ENCODE results near the gene FRY.
A peak's percentile ranks its signal among the peaks of the same experiment; 100 is the strongest.

Gene FRY

GRCh38 chr13:32284927-32285632 lies 253.5 kb downstream of the FRY start:
- no peak for TF ChIP-seq CTCF (IDR thresholded peaks at IDR 0.05; ENCODE audit: low read depth, low read length, missing control alignments)
- peak overlapping the region; percentile 67 for H3K27ac ChIP-seq
- in situ Hi-C loops (cut with HindIII; ENCODE audit: low pct_ligation_motif_present, low sequenced_read_pairs): no loop called here
- peak; percentile 80 for DNase-seq
- H3K36me3 ChIP-seq (replicated peaks): no peaks in the 10 kb centered on the region
- no peak overlapping the region for H3K4me3 ChIP-seq (ENCODE audit: low read depth, low read length)
- no peaks in the 10 kb centered on the region for H3K27me3 ChIP-seq (replicated peaks)

GRCh38 chr13:32285633-32285965 lies 254.0 kb downstream of the FRY start:
- H3K27me3 ChIP-seq (replicated peaks): no peaks in the 10 kb centered on the region
- peak; percentile 9 for DNase-seq
- no peak overlapping the region for H3K4me3 ChIP-seq (ENCODE audit: low read depth, low read length)
- in situ Hi-C loops (cut with HindIII; ENCODE audit: low pct_ligation_motif_present, low sequenced_read_pairs): no loop called here
- peak overlapping the region; percentile 67 for H3K27ac ChIP-seq
- H3K36me3 ChIP-seq (replicated peaks): no peaks in the 10 kb centered on the region
- no peak for TF ChIP-seq CTCF (IDR thresholded peaks at IDR 0.05; ENCODE audit: low read depth, low read length, missing control alignments)

GRCh38 chr13:32297206-32297605 lies 265.6 kb downstream of the FRY start:
- no peak for TF ChIP-seq CTCF (IDR thresholded peaks at IDR 0.05; ENCODE audit: low read depth, low read length, missing control alignments)
- in situ Hi-C loops (cut with HindIII; ENCODE audit: low pct_ligation_motif_present, low sequenced_read_pairs): no loop called here
- DNase-seq: no peak
- Histone ChIP-seq H3K36me3 (replicated peaks) (no peaks in the 10 kb centered on the region), H3K4me3 (ENCODE audit: low read depth, low read length) (no peak overlapping the region), H3K27ac (no peak overlapping the region), H3K27me3 (replicated peaks) (no peaks in the 10 kb centered on the region)

GRCh38 chr13:32298695-32299094 lies 267.1 kb downstream of the FRY start:
- Histone ChIP-seq H3K4me3 (ENCODE audit: low read depth, low read length) (no peak overlapping the region), H3K27me3 (replicated peaks) (no peaks in the 10 kb centered on the region), H3K36me3 (replicated peaks) (no peaks in the 10 kb centered on the region), H3K27ac (no peak overlapping the region)
- no peak for DNase-seq
- no peak for TF ChIP-seq CTCF (IDR thresholded peaks at IDR 0.05; ENCODE audit: low read depth, low read length, missing control alignments)
- in situ Hi-C loops (cut with HindIII; ENCODE audit: low pct_ligation_motif_present, low sequenced_read_pairs): no loop called here

GRCh38 chr13:32299893-32300292 lies 268.3 kb downstream of the FRY start:
- in situ Hi-C loops (cut with HindIII; ENCODE audit: low pct_ligation_motif_present, low sequenced_read_pairs): no loop called here
- DNase-seq: no peak
- no peaks in the 10 kb centered on the region for H3K27me3 ChIP-seq (replicated peaks)
- H3K36me3 ChIP-seq (replicated peaks): no peaks in the 10 kb centered on the region
- no peak for TF ChIP-seq CTCF (IDR thresholded peaks at IDR 0.05; ENCODE audit: low read depth, low read length, missing control alignments)
- H3K4me3 ChIP-seq (ENCODE audit: low read depth, low read length): no peak overlapping the region
- H3K27ac ChIP-seq: no peak overlapping the region

GRCh38 chr13:32300406-32300805 lies 268.8 kb downstream of the FRY start:
- H3K4me3 ChIP-seq (ENCODE audit: low read depth, low read length): no peak overlapping the region
- H3K36me3 ChIP-seq (replicated peaks): no peaks in the 10 kb centered on the region
- TF ChIP-seq CTCF (IDR thresholded peaks at IDR 0.05; ENCODE audit: low read depth, low read length, missing control alignments): no peak
- in situ Hi-C loops (cut with HindIII; ENCODE audit: low pct_ligation_motif_present, low sequenced_read_pairs): no loop called here
- DNase-seq: no peak
- H3K27me3 ChIP-seq (replicated peaks): no peaks in the 10 kb centered on the region
- no peak overlapping the region for H3K27ac ChIP-seq
